Mesenchymal stem cell (in vitro differentiated cells and primary cell): ENCODE results near the gene TNFAIP3.
A peak's percentile ranks its signal among the peaks of the same experiment; 100 is the strongest.

ENCODE experiments used
- DNase-seq: peaks from one replicate; pipeline ENCODE4 v3.0.0-alpha.2; 2013
- H2AFZ ChIP-seq: one replicate; pipeline ENCODE4 v1.6.1; 2013; ENCODE audit warnings: low read depth, mild to moderate bottlenecking, control low read depth, inconsistent platforms, low read length, moderate library complexity
- H2AK5ac ChIP-seq: 2 replicates; pipeline ENCODE4 v1.6.1; 2013; ENCODE audit warnings: low read length, moderate library complexity, mild to moderate bottlenecking, inconsistent platforms; ENCODE audit not compliant: severe bottlenecking
- H2BK120ac ChIP-seq: one replicate; pipeline ENCODE4 v1.6.1; 2013; ENCODE audit warnings: low read depth, mild to moderate bottlenecking, inconsistent platforms, low read length, moderate library complexity
- H2BK12ac ChIP-seq, 2 experiments: one replicate each; pipeline ENCODE4 v1.6.1; 2013; ENCODE audit warnings: inconsistent platforms in 2 of 2, low read length in 2 of 2, mild to moderate bottlenecking in 2 of 2, moderate library complexity in 2 of 2, control low read depth in 1 of 2
- H2BK15ac ChIP-seq: one replicate; pipeline ENCODE4 v1.6.1; 2013; ENCODE audit warnings: mild to moderate bottlenecking, low read depth, inconsistent platforms; ENCODE audit not compliant: poor library complexity, severe bottlenecking
- H2BK5ac ChIP-seq: 2 replicates; pipeline ENCODE4 v1.6.1; 2013; ENCODE audit warnings: low read depth, mild to moderate bottlenecking, low read length, control low read depth, inconsistent platforms; ENCODE audit not compliant: poor library complexity, severe bottlenecking
- H3K14ac ChIP-seq, 2 experiments: one replicate each; pipeline ENCODE4 v1.6.1; 2013; ENCODE audit warnings: inconsistent platforms in 2 of 2, low read length in 2 of 2, control low read depth in 1 of 2, mild to moderate bottlenecking in 1 of 2, moderate library complexity in 1 of 2
- H3K18ac ChIP-seq, 2 experiments: one replicate each; pipeline ENCODE4 v1.6.1; 2013; ENCODE audit warnings: inconsistent platforms in 2 of 2, low read length in 2 of 2, control low read depth in 1 of 2, low read depth in 1 of 2, mild to moderate bottlenecking in 1 of 2
- H3K23ac ChIP-seq, 2 experiments: one replicate each; pipeline ENCODE4 v1.6.1; 2013; ENCODE audit warnings: inconsistent platforms in 2 of 2, low read length in 2 of 2, mild to moderate bottlenecking in 2 of 2, moderate library complexity in 2 of 2, control low read depth in 1 of 2
- H3K27ac ChIP-seq: 2 replicates; pipeline ENCODE4 v1.5.1; 2013; ENCODE audit warnings: mild to moderate bottlenecking, moderate library complexity, low read length, control low read depth, inconsistent platforms; ENCODE audit not compliant: poor library complexity, severe bottlenecking
- H3K27me3 ChIP-seq, 2 experiments: 2 replicates each; pipeline versions ENCODE4 v1.6.1 to v1.7.0; 2013; ENCODE audit warnings: low read length in 2 of 2, mild to moderate bottlenecking in 2 of 2, moderate library complexity in 2 of 2, control low read depth in 1 of 2, inconsistent platforms in 1 of 2; ENCODE audit not compliant: control insufficient read depth in 1 of 2, insufficient read depth in 1 of 2
- H3K36me3 ChIP-seq, 2 experiments: 2 replicates each; pipeline versions ENCODE4 v1.6.1 to v1.7.0; 2013; ENCODE audit warnings: low read length in 2 of 2, control low read depth in 1 of 2, inconsistent platforms in 1 of 2, low read depth in 1 of 2, mild to moderate bottlenecking in 1 of 2; ENCODE audit not compliant: insufficient read depth in 2 of 2, control insufficient read depth in 1 of 2
- H3K4ac ChIP-seq, 2 experiments: one replicate each; pipeline ENCODE4 v1.6.1; 2013; ENCODE audit warnings: inconsistent platforms in 2 of 2, low read length in 2 of 2, mild to moderate bottlenecking in 2 of 2, moderate library complexity in 2 of 2, control low read depth in 1 of 2, low read depth in 1 of 2
- H3K4me1 ChIP-seq: 2 replicates; pipeline ENCODE4 v1.6.1; 2013; ENCODE audit warnings: low read depth, low read length, control low read depth; ENCODE audit not compliant: control insufficient read depth, insufficient read depth
- H3K4me2 ChIP-seq: 2 replicates; pipeline ENCODE4 v1.6.1; 2013; ENCODE audit warnings: low read length, mild to moderate bottlenecking, inconsistent platforms; ENCODE audit not compliant: poor library complexity, severe bottlenecking
- H3K4me3 ChIP-seq, 2 experiments: 2 replicates each; pipeline versions ENCODE4 v1.5.1 to v1.7.0; 2013; ENCODE audit warnings: low read length in 2 of 2, mild to moderate bottlenecking in 2 of 2, control low read depth in 1 of 2, low read depth in 1 of 2; ENCODE audit not compliant: insufficient read depth in 1 of 2
- H3K79me1 ChIP-seq: replicated peaks from 2 replicates; pipeline ENCODE4 v1.6.1; 2013; ENCODE audit warnings: mild to moderate bottlenecking, control low read depth, low read length, inconsistent platforms; ENCODE audit not compliant: poor library complexity, severe bottlenecking
- H3K9ac ChIP-seq: 2 replicates; pipeline ENCODE4 v1.7.0; 2013; ENCODE audit warnings: mild to moderate bottlenecking, low read length, moderate library complexity
- H3K9me3 ChIP-seq: 2 replicates; pipeline ENCODE4 v1.7.0; 2013; ENCODE audit warnings: mild to moderate bottlenecking, low read length; ENCODE audit not compliant: control insufficient read depth
- H4K8ac ChIP-seq: one replicate; pipeline ENCODE4 v1.6.1; 2013; ENCODE audit warnings: inconsistent platforms, mild to moderate bottlenecking, low read length, moderate library complexity
- H4K91ac ChIP-seq: one replicate; pipeline ENCODE4 v1.6.1; 2013; ENCODE audit warnings: mild to moderate bottlenecking, low read length, inconsistent platforms
- WGBS: methylation state at CpG from one replicate; pipeline ENCODE4 v1.1.7; 2013; ENCODE audit warnings: mixed read lengths; 5-methylcytosine and 5-hydroxymethylcytosine counted together

The TNFAIP3 gene

GRCh38 chr6:137901454-137901853 is 34.4 kb downstream of the TNFAIP3 start:
- H3K4me2 ChIP-seq, result no peak overlapping the region
- H4K91ac ChIP-seq, result no peak overlapping the region
- no peak overlapping the region for H3K18ac ChIP-seq
- no peaks in the 10 kb centered on the region for H3K79me1 ChIP-seq
- H3K36me3 ChIP-seq, result no peaks in the 10 kb centered on the region
- H2BK15ac ChIP-seq, result no peak overlapping the region
- no peak overlapping the region for H2AFZ ChIP-seq
- H3K23ac ChIP-seq, result no peak overlapping the region
- H3K27ac ChIP-seq, result no peak overlapping the region
- DNase-seq, result no peak
- 100% methylated on average over 1 of the region's 1 CpG for WGBS
- H2BK120ac ChIP-seq, result no peak overlapping the region
- no peak overlapping the region for H4K8ac ChIP-seq
- no peak overlapping the region for H3K9ac ChIP-seq
- no peak overlapping the region for H3K14ac ChIP-seq
- H3K9me3 ChIP-seq, result no peaks in the 10 kb centered on the region
- no peak overlapping the region for H2BK12ac ChIP-seq
- peaks cover 2% of the 10 kb centered on the region for H3K4me1 ChIP-seq
- H2AK5ac ChIP-seq, result no peak overlapping the region
- no peaks in the 10 kb centered on the region for H3K27me3 ChIP-seq
- H2BK5ac ChIP-seq, result no peak overlapping the region
- H3K4ac ChIP-seq, result no peak overlapping the region
- no peak overlapping the region for H3K4me3 ChIP-seq

GRCh38 chr6:137902699-137903098 is 35.6 kb downstream of the TNFAIP3 start:
- no peak overlapping the region for H3K9ac ChIP-seq
- no peaks in the 10 kb centered on the region for H3K9me3 ChIP-seq
- H3K27ac ChIP-seq, result no peak overlapping the region
- no peak overlapping the region for H3K23ac ChIP-seq
- H2BK5ac ChIP-seq, result no peak overlapping the region
- no peak overlapping the region for H3K4ac ChIP-seq
- H2AK5ac ChIP-seq, result no peak overlapping the region
- no peaks in the 10 kb centered on the region for H3K79me1 ChIP-seq
- H2BK15ac ChIP-seq, result no peak overlapping the region
- WGBS, result no CpG with 5 or more reads among the region's 1 CpG
- H4K91ac ChIP-seq, result no peak overlapping the region
- H2BK12ac ChIP-seq, result no peak overlapping the region
- no peak overlapping the region for H3K18ac ChIP-seq
- peaks cover 2% of the 10 kb centered on the region for H3K4me1 ChIP-seq
- H3K4me2 ChIP-seq, result no peak overlapping the region
- H3K4me3 ChIP-seq, result no peak overlapping the region
- H3K14ac ChIP-seq, result no peak overlapping the region
- H2AFZ ChIP-seq, result no peak overlapping the region
- DNase-seq, result no peak
- H2BK120ac ChIP-seq, result no peak overlapping the region
- no peaks in the 10 kb centered on the region for H3K36me3 ChIP-seq
- H4K8ac ChIP-seq, result no peak overlapping the region
- no peaks in the 10 kb centered on the region for H3K27me3 ChIP-seq

DNA sequence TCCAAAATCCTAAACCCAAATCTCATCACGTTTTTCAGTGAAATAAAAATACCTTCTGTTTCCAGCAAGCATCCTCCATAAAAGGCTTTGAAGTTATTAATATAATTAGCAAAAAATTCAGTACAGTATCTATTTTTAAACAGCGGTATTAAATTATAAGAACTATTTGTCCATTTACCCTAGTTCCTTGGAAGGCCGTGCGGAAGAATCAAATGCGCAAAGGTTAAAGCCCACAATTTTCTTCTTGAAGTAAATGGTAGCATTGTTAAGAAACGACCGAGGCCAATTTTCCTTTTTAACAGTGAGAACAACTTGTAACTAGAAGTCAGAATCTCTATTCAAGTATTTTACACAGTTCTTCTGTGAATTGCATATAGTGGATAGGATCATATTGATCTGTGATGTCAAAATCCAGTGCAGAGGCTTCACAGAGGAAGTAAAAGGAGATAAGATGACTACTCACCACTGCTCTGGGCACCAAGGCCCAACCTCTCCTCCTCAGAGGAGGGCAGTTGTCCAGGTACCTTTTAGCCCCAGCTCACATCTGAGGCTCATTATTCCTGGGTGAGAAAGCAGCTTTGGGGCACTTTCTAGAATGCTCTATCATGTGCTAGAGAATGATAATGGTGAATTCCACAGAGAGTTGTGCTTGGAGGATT is 36.3 kb downstream of the TNFAIP3 start:
- Histone ChIP-seq H2AFZ (no peak overlapping the region), H2BK120ac (no peak overlapping the region), H3K18ac (no peak overlapping the region), H3K27me3 (no peaks in the 10 kb centered on the region), H4K91ac (no peak overlapping the region), H3K4ac (no peak overlapping the region), H3K79me1 (no peaks in the 10 kb centered on the region), H2BK12ac (no peak overlapping the region), H3K36me3 (no peaks in the 10 kb centered on the region), H2BK15ac (no peak overlapping the region), H2AK5ac (no peak overlapping the region), H3K27ac (no peak overlapping the region), H3K4me2 (no peak overlapping the region), H3K14ac (no peak overlapping the region), H3K4me1 (peaks cover 2% of the 10 kb centered on the region), H3K23ac (no peak overlapping the region), H2BK5ac (no peak overlapping the region), H3K9ac (no peak overlapping the region), H3K9me3 (no peaks in the 10 kb centered on the region), H3K4me3 (no peak overlapping the region), H4K8ac (no peak overlapping the region)
- 91% methylated on average over 4 of the region's 7 CpGs for WGBS
- no peak for DNase-seq

DNA sequence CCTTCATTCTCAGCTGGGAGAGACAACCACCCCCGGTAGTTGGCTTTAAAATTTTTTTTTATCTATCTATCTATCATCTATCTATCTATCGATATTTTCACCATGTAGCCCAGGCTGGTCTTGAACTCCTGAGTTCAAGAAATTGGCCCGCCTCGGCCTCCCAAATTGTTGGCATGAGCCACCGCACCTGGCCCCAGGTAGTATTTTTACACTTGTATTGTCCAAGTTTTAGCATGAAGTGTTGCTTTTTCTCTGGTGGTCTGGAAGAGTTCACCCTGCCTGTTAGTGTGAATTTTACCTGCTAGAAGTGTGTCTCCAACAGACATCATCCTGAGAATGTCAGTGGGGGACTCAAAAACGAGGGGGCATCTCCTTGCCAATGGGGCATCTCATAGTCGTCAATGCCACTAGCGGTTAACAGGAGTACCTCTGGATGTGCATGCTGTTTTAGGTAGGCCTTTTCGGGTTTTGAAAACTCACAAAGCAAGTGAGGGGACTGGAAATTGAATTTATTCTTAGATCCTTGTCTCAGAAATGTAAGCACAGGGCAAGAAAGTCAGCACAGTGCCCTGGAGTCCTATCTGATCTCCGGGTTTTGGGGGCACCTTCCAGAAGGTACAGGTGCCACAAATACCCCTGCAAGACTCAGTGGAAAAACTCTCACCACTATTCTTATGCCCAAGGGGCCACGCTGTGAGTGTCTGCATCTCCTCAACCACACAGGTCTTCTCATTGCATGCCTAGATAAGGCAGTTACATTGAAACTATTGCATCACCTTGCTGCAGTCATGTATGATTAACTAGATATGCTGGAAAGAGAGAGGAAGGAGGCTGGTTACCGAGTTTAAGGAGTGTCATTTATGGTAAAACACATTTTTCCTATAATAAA is 37.1 kb downstream of the TNFAIP3 start:
- Histone ChIP-seq H3K4ac (no peak overlapping the region), H2BK5ac (no peak overlapping the region), H3K4me2 (no peak overlapping the region)

More for the DNA sequence above, 37.1 kb downstream of the TNFAIP3 start:
- no peak overlapping the region for H2AK5ac ChIP-seq
- DNase-seq, result no peak
- no peak overlapping the region for H4K91ac ChIP-seq
- H3K9ac ChIP-seq, result peak overlapping the region; percentile 75
- H3K18ac ChIP-seq, result no peak overlapping the region
- H3K4me1 ChIP-seq, result peaks cover 2% of the 10 kb centered on the region
- H2BK120ac ChIP-seq, result no peak overlapping the region
- no peaks in the 10 kb centered on the region for H3K36me3 ChIP-seq
- no peaks in the 10 kb centered on the region for H3K9me3 ChIP-seq
- no peaks in the 10 kb centered on the region for H3K79me1 ChIP-seq
- no peak overlapping the region for H3K14ac ChIP-seq
- no peak overlapping the region for H3K23ac ChIP-seq
- H2BK12ac ChIP-seq, result no peak overlapping the region
- H2BK15ac ChIP-seq, result no peak overlapping the region
- H2AFZ ChIP-seq, result no peak overlapping the region
- no peak overlapping the region for H3K4me3 ChIP-seq
- WGBS, result 89% methylated on average over 11 of the region's 12 CpGs
- H3K27me3 ChIP-seq, result no peaks in the 10 kb centered on the region
- H3K27ac ChIP-seq, result no peak overlapping the region
- no peak overlapping the region for H4K8ac ChIP-seq
